NCI-H187 treated with DMSO at 0.1 percent for 48 hours (cell line): ENCODE results near the gene GNRH2.
"Not testable (repeated sequence)": the region's sequence is repeated elsewhere in the genome, so short reads cannot be mapped to it uniquely, and the experiment has no call there.

Source experiments
- DNase-seq: peaks from one replicate; lab custom pipeline; 2025; lab: John Stamatoyannopoulos, UW

Gene GNRH2

DNA sequence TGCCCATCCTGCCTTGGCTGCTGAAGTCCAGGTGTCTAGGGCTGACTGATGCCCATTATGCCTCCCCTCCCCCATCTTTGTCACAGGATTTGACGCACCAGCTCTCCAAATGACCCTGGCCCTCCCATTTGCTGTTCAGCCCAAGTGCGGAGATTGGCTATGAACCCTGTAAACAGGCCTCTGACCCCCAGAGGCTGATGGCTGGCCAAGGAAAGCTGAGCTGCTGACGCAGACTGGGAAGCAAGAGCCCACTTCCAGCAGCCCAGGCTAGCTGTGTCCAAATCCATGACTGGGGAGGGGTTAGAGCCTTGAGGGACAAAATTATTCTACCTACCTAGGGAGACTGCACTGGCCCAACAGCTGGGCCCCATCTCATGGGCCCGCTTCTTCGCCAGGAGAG, 797 bp upstream of the GNRH2 start:
- no peak for DNase-seq

DNA sequence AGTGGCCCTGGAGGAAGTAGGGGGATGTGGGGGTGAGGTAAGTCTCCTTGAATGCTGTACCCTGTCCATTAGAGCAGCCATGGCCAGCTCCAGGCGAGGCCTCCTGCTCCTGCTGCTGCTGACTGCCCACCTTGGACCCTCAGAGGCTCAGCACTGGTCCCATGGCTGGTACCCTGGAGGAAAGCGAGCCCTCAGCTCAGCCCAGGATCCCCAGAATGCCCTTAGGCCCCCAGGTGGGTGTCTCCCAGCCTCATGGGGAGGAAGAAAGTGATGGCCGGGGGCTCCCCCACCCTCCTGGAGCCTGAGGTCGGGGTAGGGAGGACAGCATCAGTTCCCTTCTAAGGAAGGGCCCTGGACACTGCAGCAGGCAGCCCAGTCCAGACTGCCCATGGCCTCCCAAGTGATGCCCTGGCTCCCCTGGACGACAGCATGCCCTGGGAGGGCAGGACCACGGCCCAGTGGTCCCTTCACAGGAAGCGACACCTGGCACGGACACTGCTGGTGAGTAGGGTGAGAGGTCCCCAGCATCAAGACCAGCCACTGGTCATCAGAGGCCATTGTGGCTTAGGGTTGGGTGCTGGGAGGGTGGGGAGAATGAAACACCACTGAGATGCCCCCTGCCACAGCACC, 1.0 kb downstream of the GNRH2 start:
- no peak for DNase-seq

DNA sequence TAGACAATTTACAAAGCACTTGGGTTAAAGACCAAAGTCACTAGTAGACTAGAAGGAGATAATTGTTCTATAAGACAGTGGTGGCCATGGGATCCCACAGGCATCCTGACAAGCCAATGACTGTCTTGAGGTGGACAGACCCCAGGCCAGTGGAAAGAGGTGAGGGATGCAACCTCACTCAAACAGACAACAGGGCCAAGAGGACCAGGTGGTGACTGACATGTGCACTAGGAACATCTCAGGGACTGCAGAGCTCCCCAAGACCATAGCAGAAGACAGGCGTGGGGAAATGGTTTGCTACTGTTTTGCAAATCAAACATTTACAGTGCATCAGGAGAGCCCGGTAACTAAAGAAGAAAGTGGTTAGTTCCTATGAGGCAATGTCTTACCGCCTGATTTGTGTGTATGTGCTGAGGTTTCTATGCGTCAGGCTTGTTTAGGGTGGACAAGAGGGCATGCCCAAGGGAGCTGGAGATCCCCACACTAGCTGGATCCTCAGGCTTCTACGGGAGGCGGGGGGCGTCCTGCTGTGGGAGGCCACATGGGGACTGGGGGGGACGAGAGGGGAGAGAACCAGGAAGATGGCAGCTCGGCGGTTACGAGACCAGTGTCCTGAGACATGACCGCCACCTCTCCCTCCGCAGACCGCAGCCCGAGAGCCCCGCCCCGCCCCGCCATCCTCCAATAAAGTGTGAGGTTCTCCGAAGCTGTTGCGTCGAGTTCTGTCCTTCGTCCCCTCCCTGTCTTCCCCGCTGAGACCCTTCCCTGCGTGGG, 1.8 kb downstream of the GNRH2 start:
- DNase-seq: no peak

- DNase-seq: peak; percentile 24
These were observed 2.6 kb downstream of the GNRH2 start, which contains the start of gene MRPS26 for GRCh38 chr20:3045816-3046676. Gene MRPS26 (plus strand): TSS chr20:3046052. CDS start chr20:3046069, 17 bp downstream.

GRCh38 chr20:3046677-3047462, 3.4 kb downstream of the GNRH2 start:
- DNase-seq: peak; percentile 87

DNA sequence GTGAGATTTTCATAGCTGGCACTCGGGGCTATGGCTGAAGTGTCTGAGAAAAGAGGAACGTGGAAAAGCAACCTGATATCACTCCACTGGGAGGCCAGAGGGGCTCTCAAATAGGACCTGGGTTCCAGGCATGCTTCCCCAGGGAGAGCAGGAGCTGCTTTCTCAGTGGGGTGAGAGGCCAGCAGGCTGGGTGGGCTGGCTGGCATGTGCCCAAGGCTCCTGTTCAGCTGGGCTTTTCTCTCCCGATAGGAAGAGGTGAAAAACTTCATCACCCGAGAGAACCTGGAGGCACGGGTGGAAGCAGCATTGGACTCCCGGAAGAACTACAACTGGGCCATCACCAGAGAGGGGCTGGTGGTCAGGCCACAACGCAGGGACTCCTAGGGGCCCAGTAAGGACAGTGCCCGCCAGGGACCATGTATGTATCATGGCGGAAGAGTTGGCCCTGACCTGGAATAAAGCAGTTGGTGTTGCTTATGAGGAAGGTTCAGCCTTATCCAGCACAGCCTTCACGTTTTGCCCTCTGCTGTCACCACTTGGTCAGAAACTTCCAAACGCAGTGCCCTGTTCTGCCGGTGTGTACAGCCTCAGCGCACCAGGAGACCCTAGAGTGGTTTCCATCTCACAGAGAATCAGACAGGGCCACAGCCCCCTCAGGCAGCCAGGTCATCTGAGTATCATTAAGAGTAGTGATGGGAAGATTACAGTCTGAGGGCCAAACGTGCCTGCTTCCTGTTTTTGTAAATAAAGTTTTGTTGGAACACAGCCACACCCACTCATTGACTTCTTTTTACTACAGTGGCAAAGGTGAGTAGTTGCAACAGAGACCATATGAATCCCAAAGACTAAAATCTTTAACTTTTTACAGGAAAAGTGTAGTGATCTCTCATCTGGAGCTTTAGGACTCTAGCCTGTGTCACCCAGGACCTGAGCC, 4.3 kb downstream of the GNRH2 start:
- no peak for DNase-seq

DNA sequence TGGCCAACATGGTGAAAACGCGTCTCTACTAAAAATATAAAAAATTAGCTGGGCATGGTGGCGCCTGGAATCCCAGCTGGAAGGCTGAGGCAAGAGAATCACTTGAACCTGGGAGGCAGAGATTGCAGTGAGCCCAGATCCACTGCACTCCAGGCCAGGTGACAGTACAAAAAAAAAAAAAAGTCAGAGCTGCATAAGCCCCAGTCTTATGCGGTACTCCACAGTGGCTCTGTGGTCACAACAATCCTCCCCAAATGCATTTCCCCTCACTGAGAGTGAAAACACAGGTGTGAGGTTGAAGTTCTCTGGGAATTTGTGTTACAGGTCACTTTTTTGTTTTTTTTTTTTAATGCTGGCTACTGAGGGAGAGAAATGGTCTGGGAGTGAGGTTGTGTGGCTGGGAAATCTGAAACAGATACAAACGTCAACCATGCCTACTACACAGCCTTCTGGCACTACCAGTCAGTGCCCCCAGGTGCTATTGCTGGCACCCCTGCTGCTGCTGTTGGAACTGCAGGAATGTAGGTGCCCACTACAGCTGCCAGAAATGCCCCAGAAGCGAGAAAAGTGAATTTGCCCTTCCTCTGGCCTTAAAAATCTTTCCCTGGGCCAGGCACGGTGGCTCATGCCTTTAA, 8.1 kb downstream of the GNRH2 start:
- no peak for DNase-seq

GRCh38 chr20:3059489-3059888, 16.1 kb downstream of the GNRH2 start:
- no peak for DNase-seq

DNA sequence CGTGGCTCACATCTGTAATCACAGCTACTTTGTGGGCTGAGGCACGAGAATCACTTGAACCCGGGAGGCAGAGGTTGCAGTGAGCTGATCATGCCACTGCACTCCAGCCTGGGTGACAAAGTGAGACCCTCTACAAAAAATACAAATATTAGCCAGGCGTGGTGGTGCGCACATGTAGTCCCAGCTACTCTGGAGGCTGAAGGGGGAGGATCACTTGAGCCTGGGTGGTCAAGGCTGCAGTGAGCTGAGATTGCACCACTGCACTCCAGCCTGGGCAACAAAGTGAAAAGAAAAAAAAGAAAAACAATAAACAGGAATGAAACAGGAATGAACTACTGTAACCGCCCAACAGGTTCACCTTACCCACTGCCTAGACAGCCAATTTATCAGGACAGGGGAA, 20.7 kb downstream of the GNRH2 start:
- DNase-seq: not testable (repeated sequence)

DNA sequence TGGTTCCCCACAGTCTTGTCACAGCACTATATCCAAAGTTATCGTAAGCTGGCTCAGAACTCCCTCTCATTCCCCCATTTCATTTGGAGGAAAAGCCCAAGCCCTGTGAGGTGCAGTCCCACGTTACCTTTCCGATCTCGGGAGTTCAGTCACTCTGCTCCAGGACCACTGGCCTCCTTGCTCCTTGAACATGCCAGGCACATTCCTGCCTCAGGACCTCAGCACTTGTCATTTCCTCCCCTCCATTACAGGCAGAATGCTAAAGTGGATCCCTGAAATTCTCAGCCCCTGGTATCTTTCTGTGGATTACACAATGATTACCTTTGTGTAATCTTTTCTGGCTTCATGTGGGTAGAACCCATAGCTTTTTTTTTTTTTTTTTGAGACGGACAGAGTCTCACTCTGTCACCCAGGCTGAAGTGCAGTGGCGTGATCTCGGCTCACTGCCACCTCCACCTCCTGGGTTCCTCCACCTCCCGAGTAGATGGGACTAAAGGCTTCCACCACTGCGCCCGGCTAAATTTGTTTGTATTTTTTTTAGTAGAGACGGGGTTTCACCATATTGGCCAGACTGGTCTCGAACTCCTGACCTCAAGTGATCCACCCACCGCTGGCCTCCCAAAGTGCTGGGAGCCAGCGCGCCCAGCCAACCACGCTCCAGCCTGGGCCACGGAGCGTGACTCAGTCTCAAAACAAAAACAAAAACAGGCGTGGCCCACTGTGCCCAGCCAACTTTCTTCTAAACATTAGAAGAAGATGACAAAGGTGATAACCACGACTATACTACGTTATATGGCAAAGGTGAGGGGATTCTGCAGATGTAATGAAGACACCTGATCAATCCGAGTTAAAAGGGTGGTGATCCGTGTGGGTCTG, 24.0 kb downstream of the GNRH2 start:
- no peak for DNase-seq

DNA sequence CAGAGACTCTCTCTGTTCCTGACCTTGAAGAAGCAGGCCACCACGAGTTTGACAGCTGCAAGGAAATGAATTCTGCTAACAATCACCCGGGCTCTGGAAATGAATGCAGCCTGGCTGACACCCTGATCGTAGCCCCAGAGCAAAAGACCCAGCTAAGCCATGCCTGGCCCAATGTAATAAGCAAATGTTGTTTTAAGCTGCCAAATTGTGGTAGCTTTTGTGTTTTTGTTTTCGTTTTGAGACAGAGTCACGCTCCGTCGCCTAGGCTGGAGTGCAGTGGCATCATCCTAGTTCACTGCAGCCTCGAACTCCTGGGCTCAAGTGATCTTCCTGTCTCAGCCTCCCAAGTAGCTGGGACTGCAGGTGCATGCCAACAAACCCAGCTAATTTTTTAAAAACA, 24.7 kb downstream of the GNRH2 start:
- DNase-seq: no peak

GRCh38 chr20:3068986-3069900, 25.8 kb downstream of the GNRH2 start:
- no peak for DNase-seq

GRCh38 chr20:3070725-3071124, 27.3 kb downstream of the GNRH2 start:
- no peak for DNase-seq

- DNase-seq: no peak
These were observed 27.8 kb downstream of the GNRH2 start for GRCh38 chr20:3071266-3071609.

DNA sequence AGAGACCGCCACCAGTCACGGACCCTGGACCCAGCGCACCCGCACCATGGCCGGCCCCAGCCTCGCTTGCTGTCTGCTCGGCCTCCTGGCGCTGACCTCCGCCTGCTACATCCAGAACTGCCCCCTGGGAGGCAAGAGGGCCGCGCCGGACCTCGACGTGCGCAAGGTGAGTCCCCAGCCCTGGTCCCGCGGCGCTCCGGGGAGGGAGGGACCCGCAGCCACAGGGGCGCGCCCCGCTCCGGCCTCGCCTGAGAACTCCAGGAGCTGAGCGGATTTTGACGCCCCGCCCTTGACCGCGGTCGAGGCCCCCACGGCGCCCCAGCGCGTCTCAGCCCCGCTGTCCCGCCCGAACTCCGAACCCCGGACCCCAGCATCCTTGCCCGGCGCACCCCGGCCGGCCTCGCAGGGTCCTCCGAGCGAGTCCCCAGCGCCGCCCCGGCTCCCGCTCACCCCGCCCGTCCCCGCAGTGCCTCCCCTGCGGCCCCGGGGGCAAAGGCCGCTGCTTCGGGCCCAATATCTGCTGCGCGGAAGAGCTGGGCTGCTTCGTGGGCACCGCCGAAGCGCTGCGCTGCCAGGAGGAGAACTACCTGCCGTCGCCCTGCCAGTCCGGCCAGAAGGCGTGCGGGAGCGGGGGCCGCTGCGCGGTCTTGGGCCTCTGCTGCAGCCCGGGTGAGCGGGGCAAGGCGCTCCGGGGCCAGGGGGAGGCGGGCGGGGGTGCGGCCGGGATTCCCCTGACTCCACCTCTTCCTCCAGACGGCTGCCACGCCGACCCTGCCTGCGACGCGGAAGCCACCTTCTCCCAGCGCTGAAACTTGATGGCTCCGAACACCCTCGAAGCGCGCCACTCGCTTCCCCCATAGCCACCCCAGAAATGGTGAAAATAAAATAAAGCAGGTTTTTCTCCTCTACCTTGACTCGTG, 28.4 kb downstream of the GNRH2 start, which contains the start of gene OXT:
Gene OXT (plus strand): TSS at position 11 of the 920 bp plus-strand sequence. CDS start 36 bp downstream, at position 47.
- DNase-seq: no peak

DNA sequence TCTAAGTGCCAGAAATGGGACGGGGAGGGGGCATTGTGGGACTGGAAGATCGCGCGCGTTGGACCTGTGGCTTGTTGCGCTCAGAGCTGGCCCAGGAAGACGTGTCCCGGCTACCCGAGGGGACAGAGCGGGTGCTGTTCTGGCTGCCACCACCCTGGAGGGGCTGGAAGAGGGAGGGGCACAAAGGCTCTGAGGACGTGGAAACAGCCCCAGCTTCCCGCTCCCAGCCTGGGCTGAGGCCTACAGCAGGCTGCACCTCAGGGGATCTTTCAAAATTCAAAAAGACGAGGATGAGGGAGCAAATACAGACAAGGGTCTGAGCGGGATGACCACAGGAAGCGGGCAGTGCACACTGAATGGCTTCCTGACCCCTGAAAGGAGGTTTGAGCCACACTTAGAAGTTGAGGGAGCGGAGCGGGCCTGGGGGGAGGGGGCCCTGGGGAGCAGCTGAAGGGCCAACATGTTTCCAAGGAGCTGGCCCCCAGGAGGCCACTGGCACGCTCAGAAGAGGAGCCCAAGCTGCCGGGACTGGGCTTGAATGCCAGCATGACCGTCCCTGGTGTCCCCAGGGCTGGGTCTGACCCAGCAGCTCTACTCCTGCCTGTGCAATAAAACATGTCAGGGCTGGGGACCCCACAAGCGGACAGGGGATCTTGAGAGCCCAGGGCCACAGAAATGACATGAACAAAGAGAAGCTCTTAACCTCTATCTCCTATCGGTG, 29.3 kb downstream of the GNRH2 start:
- DNase-seq: no peak
